HCT116 (cell line): ENCODE data around the gene SH3BP5L. TPM values are rescaled to one million over a fixed set of nuclear protein-coding genes. Genes with fewer than 3 reads are reported as not detected.

Experiments
- ATAC-seq: fragments of 200-7000 bp; cut with Tn5 transposase; 2 replicates; pipeline ENCODE4 v1.9.1; 2020; ENCODE audit warnings: mild to moderate bottlenecking, moderate library complexity
- BruUV-seq: library from RNA; stranded (reverse); fragments of 400-500 nt; replicated peaks from 2 replicates; lab custom pipeline; 2021; lab: Mats Ljungman, UMichigan
- CTCF ChIA-PET: fragments of 300-600 bp; sonication (Branson Sonifier 250); formaldehyde crosslinking; loops from one replicate; lab custom pipeline; 2021; ENCODE audit warnings: antibody characterized with exemption; lab: Charles Lee
- POLR2A ChIA-PET: fragments of 300-600, 350-600 bp; sonication (Branson Sonifier 250); formaldehyde crosslinking; loops from one replicate; lab custom pipeline; 2021; ENCODE audit warnings: antibody characterized with exemption; lab: Charles Lee
- RAD21 ChIA-PET, 2 experiments: fragments of 300-600 bp; sonication (Branson Sonifier 250); formaldehyde crosslinking; loops; one replicate each; lab custom pipeline; 2023; ENCODE audit warnings: low total read pairs in 2 of 2; ENCODE audit not compliant: uncharacterized antibody in 2 of 2, unreplicated experiment in 2 of 2, low non-redundant PET in 1 of 2; lab: Charles Lee
- DNase-seq: peaks from one replicate; pipeline ENCODE4 v3.0.0-alpha.2; 2010; ENCODE audit warnings: low read depth, low spot score
- H2AFZ ChIP-seq: fragments of 200-600 bp; shearing (Covaris generic), sonication (generic); 2 replicates; pipeline ENCODE4 v1.6.1; 2017; ENCODE audit warnings: low read depth, mixed run types, mixed read lengths, antibody characterized with exemption, low read length; ENCODE audit not compliant: poor library complexity, severe bottlenecking
- H3K27ac ChIP-seq: 2 replicates; pipeline ENCODE4 v1.5.1; 2012; ENCODE audit warnings: low read depth, low read length
- H3K27me3 ChIP-seq: fragments of 200-600 bp; sonication (generic); 2 replicates; pipeline ENCODE4 v1.6.1; 2016; ENCODE audit warnings: mixed run types, low read length, mixed read lengths; ENCODE audit not compliant: insufficient read depth
- H3K36me3 ChIP-seq, 2 experiments: fragments of 200-500 bp in 1 of 2; fragments of 200-600 bp in 1 of 2; sonication (Bioruptor generic) in 1 of 2; sonication (generic) in 1 of 2; 2 replicates each; pipeline versions ENCODE4 v1.5.1 to v1.6.1; 2014 to 2016; ENCODE audit warnings: low read length in 2 of 2, inconsistent platforms in 1 of 2, mixed read lengths in 1 of 2, mixed run types in 1 of 2; ENCODE audit not compliant: insufficient read depth in 2 of 2, control insufficient read depth in 1 of 2
- H3K4me1 ChIP-seq, 2 experiments: fragments of 200-600 bp in 1 of 2; sonication (generic) in 1 of 2; 2 replicates each; pipeline versions ENCODE4 v1.5.1 to v1.6.1; 2012 to 2017; ENCODE audit warnings: low read length in 2 of 2, inconsistent platforms in 1 of 2, mild to moderate bottlenecking in 1 of 2, mixed read lengths in 1 of 2, mixed run types in 1 of 2, moderate library complexity in 1 of 2; ENCODE audit not compliant: insufficient read depth in 2 of 2, control insufficient read depth in 1 of 2
- H3K4me2 ChIP-seq: fragments of 200-600 bp; sonication (generic); 2 replicates; pipeline ENCODE4 v1.6.1; 2017; ENCODE audit warnings: mixed run types, low read length, mixed read lengths
- H3K4me3 ChIP-seq, 2 experiments: fragments of 200-600 bp in 1 of 2; sonication (generic) in 1 of 2; replicated peaks in 1 of 2; 2 replicates each; pipeline ENCODE4 v1.5.1; 2011 to 2016; ENCODE audit warnings: low read length in 2 of 2, control low read depth in 1 of 2, low read depth in 1 of 2, mild to moderate bottlenecking in 1 of 2, mixed read lengths in 1 of 2, mixed run types in 1 of 2
- H3K79me2 ChIP-seq: fragments of 200-600 bp; sonication (generic); 2 replicates; pipeline ENCODE4 v1.6.1; 2017; ENCODE audit warnings: mild to moderate bottlenecking, mixed run types, low read length, moderate library complexity, mixed read lengths; ENCODE audit not compliant: insufficient read depth
- H3K9ac ChIP-seq: fragments of 200-600 bp; sonication (generic); 2 replicates; pipeline ENCODE4 v1.6.1; 2016; ENCODE audit warnings: low read length, mixed read lengths
- H3K9me2 ChIP-seq: fragments of 200-600 bp; sonication (generic), shearing (Covaris generic); 2 replicates; pipeline ENCODE4 v1.6.1; 2017; ENCODE audit warnings: mixed run types, mild to moderate bottlenecking, moderate library complexity; ENCODE audit not compliant: insufficient read depth
- H3K9me3 ChIP-seq, 2 experiments: fragments of 200-500 bp in 1 of 2; fragments of 200-600 bp in 1 of 2; sonication (Bioruptor generic) in 1 of 2; sonication (generic) in 1 of 2; 2 replicates each; pipeline ENCODE4 v1.6.1; 2014 to 2017; ENCODE audit warnings: low read length in 2 of 2, mixed read lengths in 2 of 2, inconsistent platforms in 1 of 2, low read depth in 1 of 2, mild to moderate bottlenecking in 1 of 2, mixed run types in 1 of 2, moderate library complexity in 1 of 2; ENCODE audit not compliant: control insufficient read depth in 1 of 2, insufficient read depth in 1 of 2
- H4K20me1 ChIP-seq: fragments of 200-600 bp; sonication (generic), shearing (Covaris generic); 2 replicates; pipeline ENCODE4 v1.6.1; 2017; ENCODE audit warnings: mixed run types, mild to moderate bottlenecking, moderate library complexity; ENCODE audit not compliant: insufficient read depth
- ATF3 ChIP-seq: IDR thresholded peaks from 2 replicates; pipeline ENCODE4 v1.6.1; 2012
- CEBPB ChIP-seq: IDR thresholded peaks from 2 replicates; pipeline ENCODE4 v1.6.1; 2012; ENCODE audit warnings: low read depth
- EGR1 ChIP-seq: IDR thresholded peaks from 2 replicates; pipeline ENCODE4 v1.6.1; 2012; ENCODE audit warnings: low read depth
- ELF1 ChIP-seq: IDR thresholded peaks from 2 replicates; pipeline ENCODE4 v1.6.1; 2012; ENCODE audit warnings: low read depth, borderline replicate concordance
- FOSL1 ChIP-seq: IDR thresholded peaks from 2 replicates; pipeline ENCODE4 v1.6.1; 2012; ENCODE audit warnings: low read depth
- JUND ChIP-seq: IDR thresholded peaks from 2 replicates; pipeline ENCODE4 v1.6.1; 2012
- MAX ChIP-seq: IDR thresholded peaks from 2 replicates; pipeline ENCODE4 v1.6.1; 2012
- POLR2A ChIP-seq: IDR thresholded peaks from 2 replicates; pipeline ENCODE4 v1.7.0; 2011; ENCODE audit warnings: borderline replicate concordance; ENCODE audit not compliant: insufficient read depth, insufficient read length; ENCODE audit errors: extremely low read depth
- RAD21 ChIP-seq: IDR thresholded peaks from 2 replicates; pipeline ENCODE4 v1.6.1; 2012; ENCODE audit warnings: low read depth, mild to moderate bottlenecking
- REST ChIP-seq: IDR thresholded peaks from 2 replicates; pipeline ENCODE4 v1.6.1; 2012; ENCODE audit warnings: low read depth
- SP1 ChIP-seq: IDR thresholded peaks from 2 replicates; pipeline ENCODE4 v1.6.1; 2012; ENCODE audit warnings: low read depth
- SRF ChIP-seq: IDR thresholded peaks from 2 replicates; pipeline ENCODE4 v1.6.1; 2012; ENCODE audit warnings: low read depth
- TCF7L2 ChIP-seq: IDR thresholded peaks from 2 replicates; pipeline ENCODE4 v1.7.0; 2011; ENCODE audit warnings: borderline replicate concordance, inconsistent platforms; ENCODE audit not compliant: insufficient read depth, insufficient read length; ENCODE audit errors: extremely low read depth
- YY1 ChIP-seq: IDR thresholded peaks from 2 replicates; pipeline ENCODE4 v1.6.1; 2011; ENCODE audit warnings: low read length, low read depth, moderate library complexity, mild to moderate bottlenecking; ENCODE audit not compliant: insufficient replicate concordance; ENCODE audit errors: extremely low read depth
- ZBTB33 ChIP-seq: IDR thresholded peaks from 2 replicates; pipeline ENCODE4 v1.6.1; 2011; ENCODE audit warnings: mild to moderate bottlenecking, low read length, moderate library complexity; ENCODE audit not compliant: insufficient replicate concordance; ENCODE audit errors: extremely low read depth
- ZNF274 ChIP-seq: fragments of 200-500 bp; sonication (Bioruptor generic); IDR thresholded peaks from 2 replicates; pipeline ENCODE4 v1.6.1; 2014; ENCODE audit warnings: mild to moderate bottlenecking, low read depth, low read length, inconsistent platforms
- intact Hi-C: fragments of 100-400 bp; cut with micrococcal nuclease; formaldehyde crosslinking; loops from 2 replicates; pipeline ENCODE4 v1.10.0; 2022
- total RNA-seq: library from RNA; stranded (reverse); gene quantifications from one replicate; pipeline ENCODE4 v1.2.1, GENCODE V29; 2021; ENCODE audit not compliant: unreplicated experiment

The SH3BP5L gene
- total RNA-seq, 1 experiment from 2014 or later: 22.3 TPM

- intact Hi-C loops: no loop called here
- POLR2A ChIA-PET: no interaction called here
- no peak for TF ChIP-seq FOSL1
- TF ChIP-seq REST: no peak
- TF ChIP-seq MAX: no peak
- no peak for TF ChIP-seq ELF1
- no peak for TF ChIP-seq SP1
- TF ChIP-seq EGR1: no peak
- no peak for TF ChIP-seq ZBTB33
- no peak for TF ChIP-seq CEBPB
- TF ChIP-seq TCF7L2: no peak
- TF ChIP-seq SRF: no peak
- no peak for TF ChIP-seq JUND
- TF ChIP-seq YY1: no peak
- no peak for TF ChIP-seq ZNF274
- TF ChIP-seq ATF3: no peak
- no peak for TF ChIP-seq POLR2A
- no peak for TF ChIP-seq RAD21
- Histone ChIP-seq H3K4me3 (no peak overlapping the region), H2AFZ (no peak overlapping the region), H3K9me3 (no peaks in the 10 kb centered on the region), H3K27me3 (no peaks in the 10 kb centered on the region), H3K4me1 (no peaks in the 10 kb centered on the region), H3K9ac (no peak overlapping the region), H3K79me2 (no peaks in the 10 kb centered on the region), H3K4me2 (no peak overlapping the region), H4K20me1 (no peaks in the 10 kb centered on the region), H3K9me2 (no peaks in the 10 kb centered on the region), H3K27ac (no peak overlapping the region), H3K36me3 (no peaks in the 10 kb centered on the region)
- DNase-seq: no peak
- ATAC-seq: no peak
- no TSS peak for BruUV-seq
- RAD21 ChIA-PET: no interaction called here
- CTCF ChIA-PET: no interaction called here
Observed at GRCh38 chr1:248802454-248802853, 23.3 kb downstream of the SH3BP5L start.
